ENCODE results near the gene NKX6-2. TPM values are rescaled to one million over a fixed set of nuclear protein-coding genes. Genes with fewer than 3 reads are reported as not detected.

NKX6-2 gene
- total RNA-seq, 1 donor from 2014 or later: not detected

- Mint-ChIP-seq H3K36me3 (ENCODE audit: low read depth) (no peaks in the 10 kb centered on the region), H3K27me3 (ENCODE audit: low read depth) (peaks cover 3% of the 10 kb centered on the region), H3K9me3 (ENCODE audit: low read depth) (no peaks in the 10 kb centered on the region), H3K4me3 (ENCODE audit: unreplicated experiment) (no peak overlapping the region), H3K27ac (ENCODE audit: unreplicated experiment) (no peak overlapping the region), H3K4me1 (ENCODE audit: low read depth) (no peaks in the 10 kb centered on the region)
- no peak for DNase-seq (ENCODE audit: low spot score)
- no peak for TF ChIP-seq CTCF (IDR thresholded peaks at IDR 0.05)
These were observed 19.0 kb upstream of the NKX6-2 start for GRCh38 chr10:132804785-132805426.

GRCh38 chr10:132804287-132804686 is 18.3 kb upstream of the NKX6-2 start:
- Mint-ChIP-seq H3K4me3 (ENCODE audit: unreplicated experiment) (no peak overlapping the region), H3K36me3 (ENCODE audit: low read depth) (no peaks in the 10 kb centered on the region), H3K27me3 (ENCODE audit: low read depth) (no peaks in the 10 kb centered on the region), H3K9me3 (ENCODE audit: low read depth) (no peaks in the 10 kb centered on the region), H3K4me1 (ENCODE audit: low read depth) (no peaks in the 10 kb centered on the region), H3K27ac (ENCODE audit: unreplicated experiment) (no peak overlapping the region)
- no peak for DNase-seq (ENCODE audit: low spot score)
- no peak for TF ChIP-seq CTCF (IDR thresholded peaks at IDR 0.05)

- H3K9me3 Mint-ChIP-seq (ENCODE audit: low read depth): no peaks in the 10 kb centered on the region
- no peaks in the 10 kb centered on the region for H3K36me3 Mint-ChIP-seq (ENCODE audit: low read depth)
- no peak overlapping the region for H3K27ac Mint-ChIP-seq (ENCODE audit: unreplicated experiment)
- H3K4me1 Mint-ChIP-seq (ENCODE audit: low read depth): no peaks in the 10 kb centered on the region
- H3K27me3 Mint-ChIP-seq (ENCODE audit: low read depth): no peaks in the 10 kb centered on the region
- TF ChIP-seq CTCF (IDR thresholded peaks at IDR 0.05): no peak
- no peak for DNase-seq (ENCODE audit: low spot score)
- H3K4me3 Mint-ChIP-seq (ENCODE audit: unreplicated experiment): no peak overlapping the region
These were observed 17.7 kb upstream of the NKX6-2 start for GRCh38 chr10:132803416-132804210.

GRCh38 chr10:132802694-132803320 is 16.9 kb upstream of the NKX6-2 start:
- no peaks in the 10 kb centered on the region for H3K27me3 Mint-ChIP-seq (ENCODE audit: low read depth)
- no peaks in the 10 kb centered on the region for H3K4me1 Mint-ChIP-seq (ENCODE audit: low read depth)
- no peak overlapping the region for H3K4me3 Mint-ChIP-seq (ENCODE audit: unreplicated experiment)
- H3K27ac Mint-ChIP-seq (ENCODE audit: unreplicated experiment): no peak overlapping the region
- no peak for TF ChIP-seq CTCF (IDR thresholded peaks at IDR 0.05)
- no peaks in the 10 kb centered on the region for H3K36me3 Mint-ChIP-seq (ENCODE audit: low read depth)
- DNase-seq (ENCODE audit: low spot score): no peak
- H3K9me3 Mint-ChIP-seq (ENCODE audit: low read depth): no peaks in the 10 kb centered on the region

GRCh38 chr10:132802048-132802447 is 16.1 kb upstream of the NKX6-2 start:
- no peaks in the 10 kb centered on the region for H3K36me3 Mint-ChIP-seq (ENCODE audit: low read depth)
- no peaks in the 10 kb centered on the region for H3K9me3 Mint-ChIP-seq (ENCODE audit: low read depth)
- H3K4me1 Mint-ChIP-seq (ENCODE audit: low read depth): no peaks in the 10 kb centered on the region
- peaks cover 5% of the 10 kb centered on the region for H3K27me3 Mint-ChIP-seq (ENCODE audit: low read depth)
- no peak overlapping the region for H3K27ac Mint-ChIP-seq (ENCODE audit: unreplicated experiment)
- no peak for TF ChIP-seq CTCF (IDR thresholded peaks at IDR 0.05)
- no peak for DNase-seq (ENCODE audit: low spot score)
- no peak overlapping the region for H3K4me3 Mint-ChIP-seq (ENCODE audit: unreplicated experiment)

All from chondrocyte (in vitro differentiated cells).